ENCODE results near the gene CAPN11.

DNA sequence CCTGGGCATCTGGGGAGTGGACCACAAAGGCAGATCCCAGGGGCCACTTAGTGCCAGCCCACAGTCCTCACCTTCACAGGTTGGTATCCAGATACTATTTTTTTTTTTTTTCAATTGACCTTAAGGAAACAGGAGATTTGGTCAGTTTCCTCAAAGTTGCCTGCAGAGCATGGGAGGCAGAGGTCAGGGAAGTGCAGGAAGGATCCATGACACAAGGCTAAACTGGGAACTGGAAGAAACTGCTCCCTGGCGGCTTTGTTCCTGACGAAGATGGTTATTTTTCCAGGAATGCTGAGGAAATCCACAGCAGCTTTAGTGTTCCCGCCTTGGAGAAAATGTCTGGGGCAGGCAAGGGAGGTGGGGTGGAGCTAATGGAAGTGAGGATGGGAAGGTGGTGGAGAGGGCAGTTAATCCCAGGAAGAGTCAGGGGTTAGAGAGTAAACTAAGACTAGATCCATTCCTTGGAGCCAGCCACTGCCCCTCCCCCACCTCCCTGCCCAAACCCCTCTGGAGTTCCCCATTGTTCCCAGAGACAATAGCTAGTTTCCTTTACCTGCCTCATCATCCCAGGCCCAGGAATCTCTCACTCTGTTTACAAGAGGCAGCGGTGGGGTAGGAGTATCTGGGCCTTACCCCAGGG, 43.8 kb downstream of the CAPN11 start:
- TF ChIP-seq, protein P1, sequence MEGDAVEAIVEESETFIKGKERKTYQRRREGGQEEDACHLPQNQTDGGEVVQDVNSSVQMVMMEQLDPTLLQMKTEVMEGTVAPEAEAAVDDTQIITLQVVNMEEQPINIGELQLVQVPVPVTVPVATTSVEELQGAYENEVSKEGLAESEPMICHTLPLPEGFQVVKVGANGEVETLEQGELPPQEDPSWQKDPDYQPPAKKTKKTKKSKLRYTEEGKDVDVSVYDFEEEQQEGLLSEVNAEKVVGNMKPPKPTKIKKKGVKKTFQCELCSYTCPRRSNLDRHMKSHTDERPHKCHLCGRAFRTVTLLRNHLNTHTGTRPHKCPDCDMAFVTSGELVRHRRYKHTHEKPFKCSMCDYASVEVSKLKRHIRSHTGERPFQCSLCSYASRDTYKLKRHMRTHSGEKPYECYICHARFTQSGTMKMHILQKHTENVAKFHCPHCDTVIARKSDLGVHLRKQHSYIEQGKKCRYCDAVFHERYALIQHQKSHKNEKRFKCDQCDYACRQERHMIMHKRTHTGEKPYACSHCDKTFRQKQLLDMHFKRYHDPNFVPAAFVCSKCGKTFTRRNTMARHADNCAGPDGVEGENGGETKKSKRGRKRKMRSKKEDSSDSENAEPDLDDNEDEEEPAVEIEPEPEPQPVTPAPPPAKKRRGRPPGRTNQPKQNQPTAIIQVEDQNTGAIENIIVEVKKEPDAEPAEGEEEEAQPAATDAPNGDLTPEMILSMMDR (IDR thresholded peaks at IDR 0.05), result no peak
- no peak for TF ChIP-seq POLR2A (IDR thresholded peaks at IDR 0.05)

Measured in thyroid gland (tissue), 4 donors.